Mammary epithelial cell (primary cell): Measurements from ENCODE around the gene SMAD7.

Experiments used
- CTCF ChIP-seq, 2 donors: IDR thresholded peaks in 1 of 2; conservative IDR thresholded peaks in 1 of 2; 2 replicates each; pipeline ENCODE4 v1.5.1; 2011 to 2012; ENCODE audit warnings: inconsistent platforms in 2 of 2, low read length in 2 of 2, mild to moderate bottlenecking in 2 of 2, control low read depth in 1 of 2, low read depth in 1 of 2; ENCODE audit not compliant: insufficient read depth in 1 of 2; ENCODE audit errors: extremely low read depth in 1 of 2
- EZH2 ChIP-seq: IDR thresholded peaks from 2 replicates; pipeline ENCODE4 v1.6.1; 2012; ENCODE audit warnings: low read length, inconsistent platforms, borderline replicate concordance

GRCh38 chr18:48904847-48905394 lies 45.8 kb downstream of the SMAD7 start:
- TF ChIP-seq EZH2 (no peak), CTCF (conservative IDR thresholded peaks at IDR 0.05 in 1 of 2, IDR thresholded peaks at IDR 0.05 in 1 of 2; ENCODE audit: extremely low read depth in 1 of 2, insufficient read depth in 1 of 2, low read depth in 1 of 2, low read length in 2 of 2) (no peak)
